Subcutaneous abdominal adipose tissue (tissue), 5 donors: Measurements from ENCODE around the gene SYNE4.
"Not testable (repeated sequence)": the region's sequence is repeated elsewhere in the genome, so short reads cannot be mapped to it uniquely, and the experiment has no call there.

Experiments used
- H3K27ac ChIP-seq: one replicate; pipeline ENCODE4 v1.7.0; 2013; ENCODE audit warnings: low read depth, mild to moderate bottlenecking, inconsistent platforms, low read length, moderate library complexity
- H3K27me3 ChIP-seq, 5 donors: one replicate each; pipeline ENCODE4 v1.7.0; 2013; ENCODE audit warnings: low read length in 5 of 5, inconsistent platforms in 1 of 5; ENCODE audit not compliant: control insufficient read depth in 5 of 5, insufficient read depth in 4 of 5
- H3K36me3 ChIP-seq, 5 donors: one replicate each; pipeline ENCODE4 v1.7.0; 2013; ENCODE audit warnings: low read length in 5 of 5; ENCODE audit not compliant: control insufficient read depth in 5 of 5, insufficient read depth in 5 of 5
- H3K4me1 ChIP-seq, 5 donors: one replicate each; pipeline ENCODE4 v1.7.0; 2013; ENCODE audit warnings: low read length in 5 of 5, mild to moderate bottlenecking in 3 of 5, moderate library complexity in 1 of 5; ENCODE audit not compliant: control insufficient read depth in 5 of 5, insufficient read depth in 5 of 5
- H3K4me3 ChIP-seq, 5 donors: one replicate each; pipeline ENCODE4 v1.7.0; 2013; ENCODE audit warnings: low read length in 5 of 5, low read depth in 1 of 5
- H3K9ac ChIP-seq, 5 donors: one replicate each; pipeline ENCODE4 v1.7.0; 2013; ENCODE audit warnings: low read length in 5 of 5, mild to moderate bottlenecking in 4 of 5, moderate library complexity in 3 of 5
- H3K9me3 ChIP-seq, 5 donors: one replicate each; pipeline ENCODE4 v1.7.0; 2013; ENCODE audit warnings: low read length in 5 of 5; ENCODE audit not compliant: control insufficient read depth in 5 of 5
- donor health status: healthy.
- donor health status: healthy.
- donor health status: healthy.
- donor health status: healthy.
- donor health status: healthy.

Gene SYNE4

DNA sequence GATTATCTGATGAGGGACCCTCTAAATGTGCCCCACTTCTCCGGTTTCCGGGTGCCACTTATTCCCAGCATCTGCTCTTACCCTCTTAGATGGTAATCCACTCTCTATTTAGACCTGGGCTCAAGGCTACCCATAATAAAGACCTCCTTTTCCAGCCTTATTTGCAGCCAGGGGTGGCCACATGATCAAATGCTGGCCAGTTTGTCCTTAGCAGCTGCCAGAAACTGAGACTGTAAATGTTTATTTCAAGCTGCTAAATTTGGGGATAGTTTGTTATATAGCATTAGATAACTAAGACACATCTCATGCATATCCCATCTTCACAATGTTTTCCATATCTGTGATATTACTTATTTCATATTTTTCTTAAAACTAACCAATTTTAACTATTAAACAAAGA, 35.3 kb upstream of the SYNE4 start:
- no peaks in the 10 kb centered on the region for H3K9me3 ChIP-seq
- peaks cover 0 to 16% (median 8%) of the 10 kb centered on the region in 5 donors for H3K4me1 ChIP-seq
- no peaks in the 10 kb centered on the region for H3K27me3 ChIP-seq
- H3K27ac ChIP-seq = no peak overlapping the region
- H3K4me3 ChIP-seq = no peak overlapping the region
- H3K36me3 ChIP-seq = peaks cover 0 to 10% (median 5%) of the 10 kb centered on the region in 5 donors
- no peak overlapping the region for H3K9ac ChIP-seq

DNA sequence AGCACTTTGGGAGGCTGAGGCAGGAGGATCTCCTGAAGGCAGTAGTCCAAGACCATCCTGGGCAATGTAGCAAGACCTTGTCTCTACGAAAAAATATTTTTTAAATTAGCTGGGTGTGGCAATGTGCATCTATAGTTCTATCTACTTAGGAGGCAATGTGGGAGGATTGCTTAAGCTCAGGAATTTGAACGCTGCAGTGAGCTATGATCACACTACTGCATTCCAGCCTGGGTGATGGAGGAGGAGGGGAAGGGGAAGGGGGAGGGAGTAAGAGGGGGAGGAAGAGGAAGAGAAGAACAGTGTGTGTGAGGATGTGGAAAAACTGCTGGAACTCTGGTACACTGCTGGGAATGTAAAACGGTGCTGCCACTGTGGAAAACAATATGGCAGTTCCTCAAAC, 33.2 kb upstream of the SYNE4 start:
- Histone ChIP-seq H3K4me1 (peaks cover 0 to 15% (median 8%) of the 10 kb centered on the region in 5 donors), H3K9ac (no peak overlapping the region), H3K36me3 (peaks cover 0 to 17% (median 9%) of the 10 kb centered on the region in 5 donors), H3K9me3 (no peaks in the 10 kb centered on the region), H3K27me3 (no peaks in the 10 kb centered on the region), H3K4me3 (no peak overlapping the region), H3K27ac (no peak overlapping the region)

DNA sequence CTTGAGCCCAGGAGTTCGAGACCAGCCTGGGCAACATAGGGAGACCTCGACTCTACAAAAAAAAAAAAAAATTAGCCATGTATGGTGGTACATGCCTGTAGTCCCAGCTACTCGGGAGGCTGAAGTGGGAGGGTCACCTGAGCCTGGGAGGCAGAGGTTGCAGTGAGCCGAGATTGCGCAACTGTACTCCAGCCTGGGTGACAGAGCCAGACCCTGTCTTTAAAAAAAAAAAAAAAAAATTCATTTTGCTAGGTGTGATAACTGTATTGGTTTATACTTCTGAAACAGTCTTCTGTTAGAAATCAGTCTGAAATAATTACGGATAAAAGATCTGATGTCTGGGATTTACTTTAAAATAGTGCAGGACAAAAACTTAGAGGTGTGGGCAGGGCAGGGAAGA, 32.5 kb upstream of the SYNE4 start:
- not testable (repeated sequence) for H3K4me3 ChIP-seq, H3K27me3 ChIP-seq, H3K9me3 ChIP-seq, H3K9ac ChIP-seq, H3K27ac ChIP-seq
- H3K4me1 ChIP-seq = peaks cover 0 to 12% (median 8%) of the 10 kb centered on the region in 5 donors
- H3K36me3 ChIP-seq = peaks cover 0 to 17% (median 9%) of the 10 kb centered on the region in 5 donors

DNA sequence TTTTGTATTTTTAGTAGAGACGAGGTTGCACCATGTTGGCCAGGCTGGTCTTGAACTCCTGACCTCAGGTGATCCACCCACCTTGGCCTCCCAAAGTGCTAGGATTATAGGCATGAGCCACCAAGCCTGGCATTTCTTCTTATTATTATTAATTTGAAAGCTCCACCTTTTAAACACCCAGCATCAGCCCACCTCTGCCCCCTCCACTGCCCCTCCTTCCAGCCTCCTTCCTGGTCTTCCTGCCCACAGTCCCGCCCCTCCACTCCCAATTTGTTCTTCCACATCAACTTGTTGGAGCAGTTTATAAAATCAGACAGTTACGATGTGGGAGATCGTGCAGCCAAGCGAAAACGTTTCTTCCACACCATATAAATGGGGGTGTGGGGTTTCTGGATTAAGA, 31.9 kb upstream of the SYNE4 start:
- peaks cover 0 to 18% (median 9%) of the 10 kb centered on the region in 5 donors for H3K36me3 ChIP-seq
- H3K27ac ChIP-seq = no peak overlapping the region
- peaks cover 0 to 12% (median 8%) of the 10 kb centered on the region in 5 donors for H3K4me1 ChIP-seq
- H3K9me3 ChIP-seq = no peaks in the 10 kb centered on the region
- no peak overlapping the region for H3K4me3 ChIP-seq
- no peaks in the 10 kb centered on the region for H3K27me3 ChIP-seq
- H3K9ac ChIP-seq = no peak overlapping the region

DNA sequence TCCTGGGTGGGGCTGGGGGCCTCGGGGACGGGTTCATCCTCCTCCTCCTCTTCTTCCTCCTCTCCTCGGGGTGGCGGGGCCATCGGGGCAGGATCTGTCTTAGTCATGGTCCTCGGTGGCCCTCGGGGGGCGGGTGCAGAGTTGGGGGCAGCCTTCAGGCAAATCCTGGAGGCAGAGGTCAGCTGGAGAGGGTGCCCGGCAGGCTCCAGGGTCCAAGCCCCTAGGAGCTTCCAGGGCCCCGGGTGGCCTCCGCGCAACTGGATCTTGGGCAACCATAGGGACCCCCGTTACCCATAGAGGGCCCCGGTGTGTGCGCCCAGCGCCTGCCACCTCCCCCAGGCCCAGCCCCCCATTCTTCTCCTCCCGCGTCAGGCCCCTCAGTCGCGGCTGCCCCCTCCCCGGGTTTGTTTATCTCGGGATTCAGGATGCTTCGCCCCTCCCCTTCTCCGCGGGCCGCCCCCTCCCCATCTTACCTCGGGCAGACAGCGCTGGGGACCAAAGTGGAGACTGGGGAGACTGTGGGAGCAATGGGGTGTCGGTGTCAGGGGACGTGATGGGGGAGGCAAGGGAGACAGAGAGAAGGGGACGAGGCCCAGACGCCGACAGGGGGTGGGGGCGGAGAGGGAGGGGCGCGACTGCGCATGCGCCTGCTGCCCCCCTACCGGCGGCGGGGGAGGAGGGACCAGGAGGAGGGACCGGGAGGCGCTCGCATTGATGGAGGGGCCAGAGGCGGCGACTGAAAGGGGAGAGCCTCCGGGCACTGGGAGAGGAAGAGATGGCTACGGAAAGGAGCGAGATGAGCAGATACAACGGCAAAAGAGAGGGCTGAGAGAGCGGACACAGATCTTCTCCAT, 23.9 kb upstream of the SYNE4 start, which contains the start of gene CLIP3:
Gene CLIP3 (minus strand): TSS at position 623 of the 854 bp plus-strand sequence. CDS start 516 bp downstream, at position 107.
- Histone ChIP-seq H3K27ac (peak within 1 kb of the TSS; percentile 29), H3K27me3 (no peaks in the 10 kb centered on the region)

DNA sequence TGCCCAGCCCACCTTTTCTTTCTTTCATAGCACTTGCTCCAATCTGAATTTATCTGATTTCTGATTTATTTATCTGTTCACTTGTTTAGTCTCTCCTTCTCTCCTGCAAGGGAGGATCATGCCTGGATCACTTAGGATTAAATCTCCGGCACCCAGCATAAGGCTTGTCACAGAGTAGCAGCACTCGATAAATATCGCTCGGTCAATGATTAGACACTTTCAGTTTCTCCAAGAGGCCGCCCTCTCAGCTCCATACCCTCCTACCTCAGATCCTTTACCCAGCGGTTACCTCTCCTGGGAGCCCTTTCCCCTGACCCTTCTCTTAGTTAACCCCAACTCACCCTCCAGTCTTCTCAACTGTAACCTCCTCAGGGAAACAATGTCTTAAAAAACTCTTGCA, 22.7 kb upstream of the SYNE4 start:
- Histone ChIP-seq H3K9me3 (no peaks in the 10 kb centered on the region), H3K27ac (peak overlapping the region; percentile 29), H3K4me1 (peaks cover 0 to 24% (median 16%) of the 10 kb centered on the region in 5 donors), H3K4me3 (no peak overlapping the region), H3K9ac (peak overlapping the region in 3 of 5 donors; percentile 28 to 56 (median 34)), H3K36me3 (peaks cover 0 to 20% (median 15%) of the 10 kb centered on the region in 5 donors), H3K27me3 (no peaks in the 10 kb centered on the region)

More for the DNA sequence above, 23.9 kb upstream of the SYNE4 start, which contains the start of gene CLIP3:
- Histone ChIP-seq H3K4me1 (peaks cover 0 to 24% (median 16%) of the 10 kb centered on the region in 5 donors), H3K4me3 (peak within 1 kb of the TSS; percentile 28 to 62 (median 50)), H3K36me3 (peaks cover 0 to 12% (median 8%) of the 10 kb centered on the region in 5 donors), H3K9ac (peak within 1 kb of the TSS in 1 of 5 donors; percentile 56), H3K9me3 (no peaks in the 10 kb centered on the region)

DNA sequence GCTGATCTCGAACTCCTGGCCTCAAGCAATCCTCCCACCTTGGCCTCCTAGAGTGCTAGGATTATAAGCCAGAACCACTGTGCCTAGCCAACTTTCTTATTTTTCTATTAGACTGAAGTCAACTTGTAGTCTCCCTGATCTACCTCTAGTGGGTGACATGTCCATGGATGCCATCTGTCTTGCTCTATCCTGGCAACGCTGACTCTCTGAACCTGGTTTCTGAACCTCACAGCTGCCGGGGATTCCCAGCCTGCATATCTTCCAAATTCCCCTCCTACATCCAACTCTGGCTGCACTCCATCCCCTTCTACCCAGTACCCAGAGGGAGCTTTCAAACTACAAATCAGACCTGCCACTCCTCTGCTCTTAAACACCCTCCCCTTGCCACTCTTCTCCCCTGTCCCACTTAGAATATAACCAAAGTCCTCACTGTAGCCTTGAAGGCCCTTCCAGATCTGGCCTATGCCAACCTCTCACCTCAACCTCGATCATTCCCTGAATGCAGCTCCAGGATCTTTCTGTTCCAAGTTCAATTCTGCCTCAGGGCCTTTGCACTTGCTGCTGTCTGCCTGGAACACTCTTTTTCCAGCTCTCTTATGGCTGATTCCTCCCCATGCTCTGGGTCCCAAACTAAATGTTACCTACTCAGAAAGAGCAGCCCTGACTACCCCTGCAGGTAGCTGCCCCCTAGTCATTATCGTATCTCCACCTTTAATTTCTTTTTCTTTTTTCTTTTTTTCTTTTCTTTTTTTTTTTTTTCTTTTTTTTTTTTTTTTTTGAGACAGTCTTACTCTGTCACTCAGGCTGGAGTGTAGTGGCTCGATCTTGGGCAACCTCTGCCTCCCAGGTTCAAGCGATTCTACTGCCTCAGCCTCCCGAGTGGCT, 21.9 kb upstream of the SYNE4 start:
- H3K36me3 ChIP-seq = peaks cover 0 to 25% (median 15%) of the 10 kb centered on the region in 5 donors
- peaks cover 0 to 24% (median 16%) of the 10 kb centered on the region in 5 donors for H3K4me1 ChIP-seq
- H3K9me3 ChIP-seq = no peaks in the 10 kb centered on the region
- H3K27ac ChIP-seq = peak overlapping the region; percentile 60
- H3K4me3 ChIP-seq = no peak overlapping the region
- peak overlapping the region in 1 of 5 donors; percentile 26 for H3K9ac ChIP-seq
- H3K27me3 ChIP-seq = no peaks in the 10 kb centered on the region

DNA sequence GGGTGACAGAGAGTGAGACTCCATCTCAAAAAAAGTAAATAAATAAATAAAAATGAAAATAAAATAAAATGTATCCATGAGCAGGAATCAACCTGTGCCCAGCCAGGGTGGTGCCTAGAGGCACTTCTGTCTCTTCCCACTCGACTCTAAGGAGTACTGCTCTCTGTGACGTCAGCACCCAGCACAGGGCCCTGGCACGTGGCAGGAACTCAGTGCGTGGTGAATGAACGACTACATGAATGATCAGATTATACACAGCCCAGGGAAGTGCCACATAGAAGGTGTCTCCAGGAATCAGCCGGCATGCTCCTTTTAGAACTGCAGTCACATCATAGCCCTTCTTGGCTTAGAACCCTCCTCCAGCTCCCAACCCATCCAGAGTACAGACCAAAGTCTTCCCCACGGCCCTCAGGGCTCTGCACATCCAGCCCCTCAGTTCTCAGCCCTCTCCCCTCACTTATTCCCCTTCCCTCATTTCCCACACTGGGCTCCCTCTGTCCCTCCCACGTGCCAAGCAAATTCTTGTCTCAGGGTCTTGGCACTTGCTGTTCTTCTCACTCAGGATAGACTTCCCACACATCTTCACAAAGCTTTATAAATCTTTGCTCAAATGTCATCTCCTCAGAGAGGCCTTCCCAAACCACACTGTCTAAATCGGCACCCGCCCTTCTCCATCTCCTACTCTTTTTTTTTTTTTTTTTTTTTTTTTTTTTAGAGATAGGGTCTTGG, 19.9 kb upstream of the SYNE4 start:
- Histone ChIP-seq H3K9me3 (no peaks in the 10 kb centered on the region), H3K27me3 (no peaks in the 10 kb centered on the region), H3K4me1 (peaks cover 0 to 24% (median 16%) of the 10 kb centered on the region in 5 donors), H3K27ac (no peak overlapping the region), H3K4me3 (no peak overlapping the region), H3K9ac (no peak overlapping the region), H3K36me3 (peaks cover 0 to 30% (median 17%) of the 10 kb centered on the region in 5 donors)

DNA sequence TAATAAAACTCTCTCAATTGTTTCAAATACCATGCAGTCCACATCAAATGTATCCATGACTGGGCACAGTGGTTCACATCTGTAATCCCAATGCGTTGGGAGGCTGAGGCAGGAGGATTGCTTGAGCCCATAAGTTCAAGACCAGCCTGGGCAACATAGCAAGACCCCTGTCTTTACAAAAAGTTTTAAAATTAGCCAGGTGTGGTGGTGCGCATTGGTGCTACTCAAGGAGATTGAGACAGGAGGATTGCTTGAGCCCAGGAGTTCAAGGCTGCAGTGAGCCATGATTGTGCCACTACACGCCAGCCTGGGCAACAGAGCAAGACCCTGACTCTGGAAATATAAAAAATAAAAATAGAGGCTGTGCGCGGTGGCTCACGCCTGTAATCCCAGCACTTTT, 19.1 kb upstream of the SYNE4 start:
- Histone ChIP-seq H3K27ac (no peak overlapping the region), H3K4me1 (peaks cover 0 to 20% (median 12%) of the 10 kb centered on the region in 5 donors), H3K27me3 (no peaks in the 10 kb centered on the region)

More for the DNA sequence above, 19.1 kb upstream of the SYNE4 start:
- H3K36me3 ChIP-seq = peaks cover 0 to 34% (median 21%) of the 10 kb centered on the region in 5 donors
- H3K4me3 ChIP-seq = no peak overlapping the region
- no peaks in the 10 kb centered on the region for H3K9me3 ChIP-seq
- H3K9ac ChIP-seq = no peak overlapping the region
